22Rv1 (cell line): ENCODE measurements around the gene GPRIN1.
"Not testable (repeated sequence)": the region's sequence is repeated elsewhere in the genome, so short reads cannot be mapped to it uniquely, and the experiment has no call there.

Experiments used
- H3K27ac ChIP-seq: fragments of 450-650 bp; 2 replicates; pipeline ENCODE4 v1.5.1; 2017
- ZFX ChIP-seq: fragments of 450-650 bp; IDR thresholded peaks from 2 replicates; pipeline ENCODE4 v1.6.1; 2017; ENCODE audit warnings: antibody characterized with exemption, borderline replicate concordance
- TF ChIP-seq, protein P1 (sequence below): fragments of 450-650 bp; IDR thresholded peaks from 2 replicates; pipeline ENCODE4 v1.5.1; 2017; ENCODE audit warnings: mild to moderate bottlenecking

Gene GPRIN1

DNA sequence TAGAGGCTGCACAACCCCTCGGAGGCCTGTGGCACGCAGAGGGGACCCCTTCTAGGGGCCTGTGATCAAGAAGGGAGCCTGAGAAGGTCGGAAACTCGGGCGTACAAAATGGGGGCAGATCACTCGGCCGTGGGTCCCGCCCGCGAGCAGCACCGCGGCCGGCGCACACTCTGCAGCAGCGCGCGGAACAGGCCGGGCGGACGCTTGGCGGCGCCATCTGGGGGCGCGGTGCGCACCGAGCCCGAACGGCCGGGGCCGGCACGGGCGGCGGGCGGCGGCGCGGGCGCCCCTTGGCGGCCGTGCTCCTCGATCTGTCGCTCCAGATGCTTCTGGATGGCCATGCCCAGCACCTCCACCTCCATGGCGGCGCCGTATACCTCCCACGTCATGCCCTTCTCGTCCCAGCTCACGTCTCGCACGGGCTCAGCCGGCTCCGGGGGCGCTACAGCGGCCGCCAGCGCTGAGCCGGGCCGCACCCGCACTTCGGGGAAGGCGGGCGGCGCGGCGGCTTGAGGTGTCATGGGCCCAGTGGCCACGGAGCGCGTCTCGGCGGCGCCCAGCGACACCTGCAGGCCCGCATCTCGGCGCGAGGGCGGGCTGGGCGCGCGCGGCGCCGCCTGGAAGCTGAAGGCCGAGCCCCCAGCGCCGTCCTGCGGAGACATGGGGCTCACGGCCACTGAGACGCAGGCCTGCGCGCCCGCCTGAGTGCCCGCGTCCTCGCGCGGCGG is 13.1 kb downstream of the GPRIN1 start:
- no peak overlapping the region for H3K27ac ChIP-seq
- no peak for TF ChIP-seq ZFX
- TF ChIP-seq, protein P1, sequence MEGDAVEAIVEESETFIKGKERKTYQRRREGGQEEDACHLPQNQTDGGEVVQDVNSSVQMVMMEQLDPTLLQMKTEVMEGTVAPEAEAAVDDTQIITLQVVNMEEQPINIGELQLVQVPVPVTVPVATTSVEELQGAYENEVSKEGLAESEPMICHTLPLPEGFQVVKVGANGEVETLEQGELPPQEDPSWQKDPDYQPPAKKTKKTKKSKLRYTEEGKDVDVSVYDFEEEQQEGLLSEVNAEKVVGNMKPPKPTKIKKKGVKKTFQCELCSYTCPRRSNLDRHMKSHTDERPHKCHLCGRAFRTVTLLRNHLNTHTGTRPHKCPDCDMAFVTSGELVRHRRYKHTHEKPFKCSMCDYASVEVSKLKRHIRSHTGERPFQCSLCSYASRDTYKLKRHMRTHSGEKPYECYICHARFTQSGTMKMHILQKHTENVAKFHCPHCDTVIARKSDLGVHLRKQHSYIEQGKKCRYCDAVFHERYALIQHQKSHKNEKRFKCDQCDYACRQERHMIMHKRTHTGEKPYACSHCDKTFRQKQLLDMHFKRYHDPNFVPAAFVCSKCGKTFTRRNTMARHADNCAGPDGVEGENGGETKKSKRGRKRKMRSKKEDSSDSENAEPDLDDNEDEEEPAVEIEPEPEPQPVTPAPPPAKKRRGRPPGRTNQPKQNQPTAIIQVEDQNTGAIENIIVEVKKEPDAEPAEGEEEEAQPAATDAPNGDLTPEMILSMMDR: no peak

DNA sequence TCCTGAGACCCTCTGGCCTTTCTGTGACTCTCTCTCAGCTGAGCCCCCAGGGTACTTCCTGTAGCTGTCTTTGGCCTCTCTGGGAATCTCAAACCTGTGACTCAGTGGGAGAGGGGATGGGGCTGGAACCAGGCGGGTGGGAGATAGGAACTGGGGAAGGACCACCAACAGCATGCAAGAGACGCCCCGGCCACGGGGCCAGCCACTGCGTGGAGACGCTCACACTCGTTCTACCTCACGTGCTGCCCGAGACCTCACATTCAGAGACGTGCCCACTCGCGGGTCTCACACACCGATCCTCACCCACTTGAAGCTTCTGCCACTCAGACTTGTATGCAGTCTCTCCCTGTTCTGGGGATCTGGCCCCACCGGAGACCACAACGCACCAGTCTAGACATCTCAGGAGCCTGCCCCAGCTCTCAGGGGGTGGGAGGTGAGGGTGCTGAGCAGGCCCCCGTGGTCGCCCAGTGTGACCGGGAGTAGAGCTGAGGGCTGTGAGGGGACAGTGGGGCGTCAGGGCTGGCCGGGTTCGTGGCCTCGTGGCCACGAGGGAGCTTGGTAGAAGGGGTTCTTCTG is 13.8 kb downstream of the GPRIN1 start:
- TF ChIP-seq, protein P1: no peak
- TF ChIP-seq ZFX: no peak
- H3K27ac ChIP-seq: no peak overlapping the region

DNA sequence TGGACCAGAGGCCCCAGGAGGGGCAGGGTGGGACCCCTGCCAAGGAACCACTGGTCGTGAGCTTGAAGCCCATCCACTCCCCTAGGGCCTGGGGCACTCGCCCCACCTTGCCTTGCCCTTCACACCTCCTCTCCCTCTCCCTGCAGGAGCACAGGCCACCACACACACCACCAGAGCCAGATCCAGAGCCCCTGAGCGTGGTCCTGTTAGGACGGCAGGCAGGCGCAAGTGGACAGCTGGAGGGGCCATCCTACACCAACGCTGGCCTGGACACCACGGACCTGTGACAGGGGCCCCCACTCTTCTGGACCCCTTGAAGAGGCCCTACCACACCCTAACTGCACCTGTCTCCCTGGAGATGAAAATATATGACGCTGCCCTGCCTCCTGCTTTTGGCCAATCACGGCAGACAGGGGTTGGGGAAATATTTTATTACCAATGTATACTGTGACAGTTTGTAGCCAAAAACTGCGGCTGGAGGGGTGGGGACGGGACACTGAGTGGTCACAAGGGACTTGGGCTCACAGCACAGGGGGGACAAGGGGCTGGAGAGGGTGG is 14.5 kb downstream of the GPRIN1 start:
- no peak overlapping the region for H3K27ac ChIP-seq
- TF ChIP-seq, protein P1: no peak
- TF ChIP-seq ZFX: no peak

DNA sequence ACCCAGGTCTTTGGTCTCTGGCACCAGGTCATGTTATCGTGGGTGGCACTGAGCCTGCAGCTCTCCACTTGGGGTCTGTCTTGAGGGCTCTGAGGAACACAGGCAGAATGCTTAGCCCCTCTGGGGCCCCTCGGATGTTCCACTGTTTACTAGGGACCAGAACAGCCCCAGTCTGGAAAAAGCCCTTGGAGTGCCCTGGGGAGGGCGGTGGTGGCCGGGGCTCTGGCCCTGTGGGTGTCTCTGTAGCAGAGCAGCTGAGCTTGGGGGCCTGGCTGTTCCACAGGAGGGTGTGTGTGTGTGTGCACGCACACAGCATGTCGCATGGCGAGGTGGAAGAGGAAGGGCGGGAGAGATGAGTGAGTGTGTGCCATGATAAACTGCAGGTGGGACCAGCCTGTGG is 15.4 kb downstream of the GPRIN1 start:
- no peak for TF ChIP-seq ZFX
- TF ChIP-seq, protein P1: no peak
- no peak overlapping the region for H3K27ac ChIP-seq

DNA sequence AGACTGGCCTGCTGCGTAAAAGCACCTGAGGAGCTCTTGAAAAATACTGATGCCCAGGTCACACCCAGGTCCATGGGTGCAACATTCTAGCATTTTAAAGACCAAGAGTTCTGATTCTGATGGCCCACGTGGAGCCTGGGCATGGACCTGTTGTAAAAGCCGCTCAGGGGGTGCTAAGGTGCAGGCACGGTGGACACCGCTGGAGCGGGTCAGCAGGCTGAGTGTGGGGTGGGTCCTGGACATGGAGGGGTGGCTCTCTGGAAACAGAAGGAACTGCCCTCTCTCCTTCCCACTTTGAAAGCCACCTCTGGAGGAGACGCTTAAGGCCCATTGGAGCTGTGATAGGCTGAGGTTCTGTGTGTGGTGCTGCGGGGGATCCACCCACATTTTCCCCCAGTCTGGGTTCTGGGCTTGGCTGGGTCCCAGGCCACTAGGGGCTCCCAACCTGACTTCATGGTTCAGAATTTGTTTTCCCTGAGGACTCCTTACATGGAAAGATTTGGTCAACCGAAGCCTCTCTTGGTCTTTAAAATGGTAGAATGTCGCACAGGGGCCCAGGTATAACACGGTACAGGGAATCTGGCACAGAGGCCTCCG is 16.6 kb downstream of the GPRIN1 start:
- TF ChIP-seq, protein P1: no peak
- no peak for TF ChIP-seq ZFX
- H3K27ac ChIP-seq: no peak overlapping the region

DNA sequence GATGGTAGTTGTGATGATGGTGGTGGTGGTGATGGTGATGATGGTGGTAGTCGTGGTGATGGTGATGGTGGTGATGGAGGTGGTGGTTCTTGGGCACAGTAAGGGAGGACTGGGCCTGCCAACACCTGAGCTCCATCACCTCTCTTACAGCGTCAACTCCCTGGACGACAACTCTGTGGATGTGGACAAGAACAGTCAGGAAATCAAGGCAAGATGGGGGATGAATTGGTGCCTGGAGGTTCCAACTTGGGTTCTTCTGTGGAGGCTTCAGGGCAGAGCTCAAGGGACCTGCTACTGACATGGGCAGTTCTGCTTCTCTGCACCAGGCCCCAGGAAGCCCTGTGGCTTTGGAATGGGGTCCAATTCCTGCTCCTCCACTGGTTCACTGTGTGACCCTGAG is 17.4 kb downstream of the GPRIN1 start:
- TF ChIP-seq, protein P1: no peak
- no peak for TF ChIP-seq ZFX
- no peak overlapping the region for H3K27ac ChIP-seq

DNA sequence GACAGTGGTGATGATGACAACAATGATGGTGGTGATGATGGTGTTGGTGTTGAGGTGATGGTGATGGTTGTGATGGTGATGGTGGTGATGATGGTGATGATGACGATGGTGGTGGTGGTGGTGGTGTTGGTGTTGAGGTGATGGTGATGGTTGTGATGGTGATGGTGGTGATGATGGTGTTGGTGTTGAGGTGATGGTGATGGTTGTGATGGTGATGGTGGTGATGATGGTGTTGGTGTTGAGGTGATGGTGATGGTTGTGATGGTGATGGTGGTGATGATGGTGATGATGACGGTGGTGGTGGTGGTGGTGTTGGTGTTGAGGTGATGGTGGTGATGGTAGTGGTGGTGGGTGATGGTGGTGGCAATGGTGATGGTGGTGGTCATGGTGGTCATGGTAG is 18.3 kb downstream of the GPRIN1 start:
- H3K27ac ChIP-seq: not testable (repeated sequence)
